HG03097 (cell line): ENCODE data around the gene PPP1R15B.

ENCODE experiments used
- ATAC-seq: cut with Tn5 transposase; IDR thresholded peaks from one replicate; pipeline ENCODE4 v1.9.1; 2021; ENCODE audit not compliant: unreplicated experiment, low FRiP score

Gene PPP1R15B

DNA sequence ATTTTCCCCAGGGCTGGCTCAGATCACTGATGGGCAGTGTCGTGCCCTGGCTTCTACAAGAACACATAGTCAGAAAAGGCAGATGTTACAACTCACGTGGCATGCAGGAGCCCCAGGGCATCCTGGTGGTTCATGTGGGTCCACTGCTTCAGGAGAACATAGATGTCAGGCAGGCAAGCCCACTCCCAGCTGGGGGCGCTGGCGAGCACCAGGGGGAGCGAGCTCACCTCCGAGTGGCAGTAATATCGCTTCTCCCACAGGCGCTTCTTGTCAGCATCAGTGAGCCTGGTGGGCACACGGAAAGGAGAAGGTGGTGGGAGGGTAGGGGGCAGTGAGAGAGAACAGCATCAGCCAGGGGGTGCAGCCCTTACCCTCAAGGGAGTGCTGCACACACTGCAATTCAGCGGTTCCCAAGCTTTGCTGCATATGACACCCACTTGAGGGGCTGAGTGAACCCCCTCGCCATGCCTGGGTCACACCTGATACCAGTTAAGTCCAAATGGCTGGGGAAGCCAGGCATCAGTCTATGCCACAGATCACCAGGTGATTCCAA is 34.3 kb upstream of the PPP1R15B start:
- ATAC-seq, result no peak

- ATAC-seq, result no peak
Observed at GRCh38 chr1:204443871-204444581, 32.4 kb upstream of the PPP1R15B start.

GRCh38 chr1:204443260-204443619 is 31.6 kb upstream of the PPP1R15B start:
- ATAC-seq, result no peak

GRCh38 chr1:204442376-204443259 is 31.0 kb upstream of the PPP1R15B start:
- no peak for ATAC-seq

GRCh38 chr1:204441558-204441957 is 29.9 kb upstream of the PPP1R15B start:
- ATAC-seq, result no peak

DNA sequence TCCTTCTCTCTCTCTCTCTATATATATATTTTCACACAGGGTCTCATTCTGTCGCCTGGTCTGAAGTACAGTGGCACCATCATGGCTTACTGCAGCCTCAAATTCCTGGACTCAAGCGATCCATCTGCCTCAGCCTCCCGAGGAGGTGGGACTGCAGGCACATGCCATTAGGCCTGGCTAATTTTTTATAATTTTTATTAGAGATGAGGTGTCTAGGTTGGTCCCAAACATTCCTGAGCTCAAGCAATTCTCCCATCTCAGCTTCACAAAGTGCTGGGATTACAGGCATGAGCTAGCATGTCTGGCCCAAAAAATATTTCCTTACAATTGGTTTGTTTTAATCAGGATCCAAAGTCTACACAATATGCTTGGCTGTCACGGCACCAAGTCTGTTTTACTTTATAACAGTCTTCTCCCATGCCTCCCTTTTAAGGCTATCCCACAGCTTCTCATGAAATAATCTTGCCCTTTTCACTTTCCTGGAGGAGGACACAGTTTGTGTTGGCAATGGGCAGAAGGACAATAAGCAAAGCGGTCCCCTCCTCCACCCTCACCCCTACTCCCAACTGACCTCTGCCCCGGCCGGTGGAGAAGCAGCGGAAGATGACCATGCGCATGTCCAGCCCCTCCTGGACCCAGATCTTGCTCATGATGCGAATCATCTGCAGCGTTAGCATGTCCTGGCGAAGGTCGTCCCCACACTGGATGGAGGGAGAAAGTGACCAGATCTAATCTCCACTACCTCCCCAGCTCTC is 28.2 kb upstream of the PPP1R15B start:
- no peak for ATAC-seq

DNA sequence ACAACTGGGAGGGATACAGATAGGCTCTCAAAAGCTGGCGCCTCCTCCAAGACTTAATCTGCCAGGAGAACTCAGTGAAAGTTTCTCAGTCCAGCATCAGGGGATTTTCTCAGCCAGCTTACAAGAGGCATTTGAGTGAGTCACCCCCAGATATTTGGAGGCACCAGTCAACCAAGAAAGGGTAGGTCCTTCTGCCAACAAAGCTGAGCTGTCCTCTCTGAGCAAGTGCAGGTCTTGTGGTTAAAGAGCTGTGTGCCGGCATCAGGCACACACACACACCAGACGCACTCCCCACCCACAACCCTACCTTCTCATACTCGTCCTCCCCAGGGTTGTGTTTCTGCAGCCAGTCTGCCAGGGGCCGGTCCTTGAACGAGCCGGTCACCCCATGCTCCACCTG is 27.0 kb upstream of the PPP1R15B start:
- ATAC-seq, result no peak

- ATAC-seq, result no peak
Observed at GRCh38 chr1:204437796-204438570, 26.4 kb upstream of the PPP1R15B start.

DNA sequence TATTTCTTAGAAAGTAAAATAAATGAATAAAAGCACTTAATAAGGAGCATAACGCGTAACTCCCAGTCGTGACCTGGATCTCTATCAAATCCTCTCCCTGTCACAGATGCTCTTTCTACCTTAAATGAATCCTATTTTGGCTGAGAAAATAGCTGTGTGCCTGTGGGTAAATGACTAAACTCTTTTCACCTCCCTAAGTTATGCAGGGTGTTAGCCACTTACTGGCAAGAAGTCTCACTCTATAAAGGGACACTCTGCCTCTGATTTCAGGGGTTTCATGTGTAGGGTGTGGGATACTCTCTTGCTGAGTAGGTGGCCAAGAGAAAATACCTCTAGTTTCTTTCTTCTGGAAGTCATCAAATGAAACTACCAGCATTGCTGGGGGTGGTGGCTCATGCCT is 24.3 kb upstream of the PPP1R15B start:
- no peak for ATAC-seq

DNA sequence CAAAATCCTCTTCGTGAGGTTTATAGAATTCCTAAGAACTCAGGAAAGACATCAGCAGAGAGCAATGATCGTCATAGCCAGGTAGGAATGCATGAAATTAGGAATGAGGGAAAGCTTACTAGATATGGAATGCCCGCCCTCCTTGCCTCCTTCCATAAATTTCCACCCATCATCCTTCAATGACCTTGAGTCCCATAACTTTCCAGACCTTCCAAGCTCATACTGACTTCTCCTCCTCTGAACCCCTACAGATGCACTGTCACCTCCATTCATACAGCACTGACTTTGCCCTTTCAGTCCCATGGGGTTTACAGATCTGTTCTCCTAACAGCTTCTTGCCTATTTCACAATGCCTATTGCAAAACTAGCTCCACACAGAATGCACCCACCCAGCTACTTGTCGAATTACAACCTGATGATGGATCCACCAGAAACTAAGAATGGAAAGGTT is 23.8 kb upstream of the PPP1R15B start:
- no peak for ATAC-seq

GRCh38 chr1:204434116-204434755 is 22.6 kb upstream of the PPP1R15B start:
- ATAC-seq, result no peak

DNA sequence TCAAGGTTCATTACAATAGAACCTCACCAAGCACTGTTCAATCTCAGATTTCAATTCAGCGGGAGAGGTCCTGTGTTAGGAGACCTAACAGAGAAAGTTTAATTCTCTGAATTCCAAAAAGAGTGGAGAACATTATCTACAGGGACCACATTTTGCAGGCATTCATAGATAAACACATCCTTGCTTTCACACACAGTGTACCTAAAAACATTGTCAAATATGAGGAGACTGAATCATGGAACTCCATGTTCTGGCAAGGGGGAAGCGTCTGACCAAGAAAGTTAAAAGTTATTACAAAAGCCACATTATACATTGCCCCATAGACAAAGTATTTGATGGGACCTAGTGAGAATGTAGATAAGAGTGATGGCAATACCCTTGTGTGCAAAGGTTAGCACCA is 21.1 kb upstream of the PPP1R15B start:
- no peak for ATAC-seq

- ATAC-seq, result no peak
Observed at GRCh38 chr1:204431310-204432184, 19.9 kb upstream of the PPP1R15B start.

- ATAC-seq, result no peak
Observed at GRCh38 chr1:204429746-204430145, 18.1 kb upstream of the PPP1R15B start.

GRCh38 chr1:204426971-204427701 is 15.5 kb upstream of the PPP1R15B start:
- no peak for ATAC-seq

GRCh38 chr1:204426474-204426873 is 14.9 kb upstream of the PPP1R15B start:
- ATAC-seq, result no peak

DNA sequence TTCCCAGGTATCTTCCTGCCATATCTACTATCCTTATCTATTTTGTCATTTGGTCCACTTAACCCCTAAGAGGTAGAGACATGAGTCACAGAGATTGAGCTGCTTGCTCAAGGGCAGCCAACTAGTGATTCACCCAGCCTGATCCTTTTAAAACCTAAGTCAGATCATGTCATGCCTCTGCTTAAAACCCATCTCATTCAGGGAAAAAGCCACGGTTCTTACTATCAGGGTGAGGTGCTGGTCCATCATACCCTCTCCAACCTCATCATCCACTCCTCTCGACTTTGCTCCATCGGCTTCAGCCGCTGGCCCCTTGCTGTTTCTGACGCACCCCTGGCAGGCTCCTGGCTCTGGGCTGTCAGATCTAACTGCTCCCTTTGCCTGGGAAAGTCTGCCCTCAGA is 14.4 kb upstream of the PPP1R15B start:
- ATAC-seq, result no peak

GRCh38 chr1:204424621-204425020 is 13.0 kb upstream of the PPP1R15B start:
- no peak for ATAC-seq
